Activated T-cell treated with anti-CD3 and anti-CD28 coated beads, Interleukin-2, amount 50 U/mL, for 4 hours (primary cell): ENCODE data around the gene CYBC1. TPM values are rescaled to one million over a fixed set of nuclear protein-coding genes. Genes with fewer than 3 reads are reported as not detected.
"Not testable (repeated sequence)": the region's sequence is repeated elsewhere in the genome, so short reads cannot be mapped to it uniquely, and the experiment has no call there.

Experiments used
- ATAC-seq, 2 donors: fragments of 200-7000 bp; cut with Tn5 transposase; one replicate each; pipeline ENCODE4 v1.10.0; 2021
- DNase-seq: peaks from one replicate; pipeline ENCODE4 v3.0.0-alpha.2; 2020
- H3K27me3 Mint-ChIP-seq: one replicate; pipeline ENCODE4 v1.8.0; 2021; ENCODE audit warnings: low read depth, mixed read lengths
- H3K36me3 Mint-ChIP-seq: one replicate; pipeline ENCODE4 v1.8.0; 2022; ENCODE audit warnings: mixed read lengths; ENCODE audit not compliant: insufficient read depth
- H3K4me1 Mint-ChIP-seq: one replicate; pipeline ENCODE4 v1.8.0; 2021; ENCODE audit warnings: low read depth, mixed read lengths
- H3K4me3 Mint-ChIP-seq: one replicate; pipeline ENCODE4 v1.8.0; 2021; ENCODE audit warnings: mild to moderate bottlenecking, moderate library complexity, mixed read lengths
- H3K9me3 Mint-ChIP-seq: one replicate; pipeline ENCODE4 v1.8.0; 2021; ENCODE audit warnings: mixed read lengths
- total RNA-seq, 3 donors: library from RNA; stranded (reverse); gene quantifications; one replicate each; pipeline ENCODE4 v1.2.1, GENCODE V29; 2021

Gene CYBC1
- total RNA-seq, 3 donors from 2014 or later, result 151 to 165 (median 156) TPM

DNA sequence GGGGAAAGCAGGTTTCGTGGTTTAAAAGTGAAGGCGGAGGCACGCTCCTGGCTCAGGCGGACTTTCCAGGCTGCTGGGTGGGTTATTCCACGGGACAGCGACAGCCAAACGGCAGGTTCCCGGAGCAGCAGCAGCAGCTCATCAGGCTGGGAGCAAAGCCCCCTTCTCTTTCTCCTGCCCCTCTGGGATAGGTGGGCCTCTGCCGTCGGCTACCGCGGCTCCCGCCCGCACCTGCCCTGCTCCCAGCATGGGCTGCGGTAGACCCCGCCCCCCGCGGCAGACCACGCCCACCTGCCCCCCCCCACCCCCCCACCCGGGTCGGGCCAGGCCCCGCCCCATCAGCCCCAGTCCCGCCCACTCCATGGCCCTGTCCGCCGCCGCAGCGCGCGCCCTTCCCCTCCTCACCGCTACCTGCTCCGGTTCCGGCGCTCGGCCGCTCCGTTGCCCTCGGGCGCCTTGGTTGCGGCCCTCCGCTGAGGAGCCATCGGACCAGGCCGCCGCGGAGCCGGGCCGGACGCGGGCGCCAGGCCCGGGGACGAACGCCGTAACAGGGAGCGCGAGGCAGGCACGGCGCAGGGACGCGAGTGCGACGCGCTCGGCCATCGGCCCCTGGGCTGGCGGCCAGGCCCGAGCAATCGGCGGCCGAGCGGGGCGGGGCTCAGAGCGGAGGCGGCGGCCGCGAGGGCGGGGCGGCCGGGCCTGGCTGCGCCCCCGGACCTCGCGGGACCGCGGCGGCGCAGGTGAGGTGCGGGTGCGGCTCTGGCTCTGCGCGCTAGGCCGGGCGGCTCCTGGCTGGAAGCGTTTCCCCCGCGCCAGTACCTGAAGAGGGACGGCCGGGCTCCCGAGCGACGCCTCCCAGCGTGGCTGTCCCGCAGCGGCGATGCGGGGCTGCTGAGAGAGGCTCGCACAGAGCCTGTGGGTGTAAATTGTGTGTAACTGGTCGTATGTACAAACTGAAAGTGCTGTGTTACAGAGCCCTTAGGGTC lies 32.3 kb downstream of the CYBC1 start, which contains the start of the genes HEXD and OGFOD3:
HEXD (plus strand) TSS at position 347 of the 986 bp plus-strand sequence. CDS start 1,453 bp downstream, outside the sequence.
OGFOD3 (minus strand) TSS at position 586 of the 986 bp plus-strand sequence; CDS start at position 485, 101 bp downstream.
- H3K4me1 Mint-ChIP-seq, result peaks cover 28% of the 10 kb centered on the region
- ATAC-seq (peak; percentile 89), DNase-seq (peak; percentile 77)
- peak within 1 kb of the TSS; percentile 79 for H3K4me3 Mint-ChIP-seq
- H3K27me3 Mint-ChIP-seq, result no peaks in the 10 kb centered on the region
- no peaks in the 10 kb centered on the region for H3K9me3 Mint-ChIP-seq
- peaks cover 17% of the 10 kb centered on the region for H3K36me3 Mint-ChIP-seq

DNA sequence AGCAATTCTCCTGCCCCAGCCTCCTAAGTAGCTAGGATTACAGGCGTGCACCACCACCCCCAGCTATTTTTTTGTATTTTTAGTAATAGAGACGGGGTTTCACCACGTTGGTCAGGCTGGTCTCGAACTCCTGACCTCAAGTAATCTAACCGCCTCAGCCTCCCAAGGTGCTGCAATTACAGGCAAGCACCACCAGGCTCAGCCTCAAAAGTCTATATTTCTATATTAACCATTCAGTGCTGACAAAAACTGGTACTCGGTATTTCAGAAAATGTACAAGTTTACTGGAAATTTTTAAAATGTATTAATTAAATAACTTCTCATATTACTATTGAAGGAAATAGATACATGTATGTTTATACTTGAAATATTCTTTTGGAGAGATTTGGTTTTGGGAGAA lies 33.8 kb downstream of the CYBC1 start:
- no peaks in the 10 kb centered on the region for H3K27me3 Mint-ChIP-seq
- peaks cover 30% of the 10 kb centered on the region for H3K4me1 Mint-ChIP-seq
- no peaks in the 10 kb centered on the region for H3K9me3 Mint-ChIP-seq
- no peak overlapping the region for H3K4me3 Mint-ChIP-seq
- DNase-seq (no peak), ATAC-seq (no peak)
- peaks cover 16% of the 10 kb centered on the region for H3K36me3 Mint-ChIP-seq

DNA sequence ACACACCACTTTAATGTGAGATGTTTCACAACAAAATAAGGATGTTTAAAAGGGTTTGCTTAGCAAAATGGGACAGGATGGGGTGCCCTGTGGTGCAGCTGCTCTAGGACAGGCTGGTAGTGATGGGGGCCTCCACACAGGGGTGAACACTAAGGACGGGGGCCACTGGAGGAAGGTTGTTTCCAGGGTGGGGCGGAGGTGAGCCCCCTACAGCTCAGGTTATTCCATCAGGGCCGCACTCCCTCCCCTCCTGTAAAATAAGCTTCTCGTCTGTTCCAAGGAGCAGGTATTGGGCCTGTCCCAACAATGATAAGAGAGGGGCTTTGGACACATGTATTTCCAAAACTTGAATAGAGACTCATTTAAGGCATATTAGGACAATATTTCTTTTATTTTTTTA lies 34.3 kb downstream of the CYBC1 start:
- no peaks in the 10 kb centered on the region for H3K9me3 Mint-ChIP-seq

DNA sequence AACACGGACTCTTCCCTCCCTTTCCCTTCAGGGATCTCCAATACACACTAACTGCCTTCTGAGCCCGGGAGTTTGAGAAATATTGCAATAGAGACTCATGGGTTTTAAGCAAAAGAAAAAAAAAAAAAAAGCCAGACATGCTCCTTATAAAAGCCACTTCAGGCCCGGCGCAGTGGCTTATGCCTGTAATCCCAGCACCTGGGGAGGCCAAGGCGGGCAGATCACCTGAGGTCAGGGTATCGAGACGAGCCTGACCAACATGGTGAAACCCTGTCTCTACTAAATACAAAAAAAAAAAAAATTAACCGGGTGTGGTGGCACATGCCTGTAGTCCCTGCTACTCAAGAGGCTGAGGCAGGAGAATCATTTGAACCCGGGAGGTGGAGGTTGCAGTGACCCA lies 34.8 kb downstream of the CYBC1 start:
- H3K4me1 Mint-ChIP-seq, result peaks cover 28% of the 10 kb centered on the region
- H3K36me3 Mint-ChIP-seq, result peaks cover 7% of the 10 kb centered on the region
- H3K4me3 Mint-ChIP-seq, result no peak overlapping the region
- H3K9me3 Mint-ChIP-seq, result no peaks in the 10 kb centered on the region
- ATAC-seq (no peak), DNase-seq (no peak)
- H3K27me3 Mint-ChIP-seq, result no peaks in the 10 kb centered on the region

More for the DNA sequence above, 34.3 kb downstream of the CYBC1 start:
- H3K4me1 Mint-ChIP-seq, result peaks cover 30% of the 10 kb centered on the region
- ATAC-seq, result no peak
- H3K4me3 Mint-ChIP-seq, result no peak overlapping the region
- H3K36me3 Mint-ChIP-seq, result peaks cover 12% of the 10 kb centered on the region
- DNase-seq, result no peak
- no peaks in the 10 kb centered on the region for H3K27me3 Mint-ChIP-seq

DNA sequence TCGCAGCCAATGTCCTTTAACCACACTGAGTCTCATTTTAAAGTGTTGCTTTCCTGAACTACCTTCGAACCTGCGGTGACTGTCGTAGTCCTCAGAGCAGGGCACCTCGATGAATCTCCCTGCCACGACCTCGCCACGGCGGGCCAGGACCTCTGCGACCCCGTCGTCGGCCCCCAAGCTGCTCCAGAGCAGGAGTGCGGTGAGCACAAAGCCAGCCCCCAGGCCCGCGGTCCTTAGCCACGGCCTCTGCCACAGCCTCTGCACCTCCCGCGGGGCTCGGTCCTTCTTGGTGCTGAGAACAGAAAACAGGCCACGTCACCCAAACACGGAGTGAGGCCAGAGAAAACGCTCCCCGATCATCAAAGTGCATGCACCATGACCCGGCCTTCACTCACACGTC lies 35.2 kb downstream of the CYBC1 start:
- Mint-ChIP-seq H3K9me3 (no peaks in the 10 kb centered on the region), H3K4me1 (peaks cover 28% of the 10 kb centered on the region), H3K36me3 (peaks cover 7% of the 10 kb centered on the region), H3K4me3 (no peak overlapping the region), H3K27me3 (no peaks in the 10 kb centered on the region)
- ATAC-seq (no peak), DNase-seq (no peak)

DNA sequence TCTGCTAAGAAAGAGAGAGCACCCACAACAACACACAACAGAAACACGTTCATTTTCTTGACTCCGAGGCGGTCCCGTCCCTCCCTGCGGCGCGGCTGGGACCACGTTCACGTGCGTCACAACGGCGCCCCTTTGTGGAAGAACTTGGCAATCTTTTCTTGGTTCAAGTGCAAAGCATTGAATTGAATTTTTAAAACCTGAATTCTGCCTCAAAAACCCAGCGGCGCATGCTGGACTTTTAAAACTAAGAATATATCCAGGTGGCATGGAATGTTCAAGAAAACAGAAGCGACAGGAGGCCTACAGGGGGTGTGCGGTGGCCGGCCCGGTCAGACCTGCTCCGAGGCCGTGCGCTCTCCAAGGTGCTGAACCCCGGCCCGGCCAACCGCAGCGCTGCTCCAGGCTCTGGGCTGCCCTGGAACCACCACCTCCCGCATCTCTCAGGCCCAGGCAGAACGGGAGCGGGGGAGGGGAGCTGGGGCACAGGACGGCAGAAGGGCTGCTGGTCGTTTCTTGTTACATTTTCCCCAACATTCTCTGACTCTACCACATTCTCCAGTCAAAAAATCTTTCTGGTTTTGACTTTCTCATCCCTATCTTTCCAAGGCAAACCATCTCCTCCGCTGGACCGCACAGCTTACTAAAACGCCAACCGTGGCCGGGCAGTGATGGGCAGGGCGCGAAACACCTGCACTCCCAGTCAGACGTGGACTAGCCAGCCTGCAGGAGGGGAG lies 35.8 kb downstream of the CYBC1 start:
- H3K4me1 Mint-ChIP-seq, result peaks cover 22% of the 10 kb centered on the region
- H3K27me3 Mint-ChIP-seq, result no peaks in the 10 kb centered on the region
- ATAC-seq (peak; percentile 19 to 20), DNase-seq (peak; percentile 72)
- H3K4me3 Mint-ChIP-seq, result no peak overlapping the region
- peaks cover 5% of the 10 kb centered on the region for H3K36me3 Mint-ChIP-seq
- H3K9me3 Mint-ChIP-seq, result no peaks in the 10 kb centered on the region

DNA sequence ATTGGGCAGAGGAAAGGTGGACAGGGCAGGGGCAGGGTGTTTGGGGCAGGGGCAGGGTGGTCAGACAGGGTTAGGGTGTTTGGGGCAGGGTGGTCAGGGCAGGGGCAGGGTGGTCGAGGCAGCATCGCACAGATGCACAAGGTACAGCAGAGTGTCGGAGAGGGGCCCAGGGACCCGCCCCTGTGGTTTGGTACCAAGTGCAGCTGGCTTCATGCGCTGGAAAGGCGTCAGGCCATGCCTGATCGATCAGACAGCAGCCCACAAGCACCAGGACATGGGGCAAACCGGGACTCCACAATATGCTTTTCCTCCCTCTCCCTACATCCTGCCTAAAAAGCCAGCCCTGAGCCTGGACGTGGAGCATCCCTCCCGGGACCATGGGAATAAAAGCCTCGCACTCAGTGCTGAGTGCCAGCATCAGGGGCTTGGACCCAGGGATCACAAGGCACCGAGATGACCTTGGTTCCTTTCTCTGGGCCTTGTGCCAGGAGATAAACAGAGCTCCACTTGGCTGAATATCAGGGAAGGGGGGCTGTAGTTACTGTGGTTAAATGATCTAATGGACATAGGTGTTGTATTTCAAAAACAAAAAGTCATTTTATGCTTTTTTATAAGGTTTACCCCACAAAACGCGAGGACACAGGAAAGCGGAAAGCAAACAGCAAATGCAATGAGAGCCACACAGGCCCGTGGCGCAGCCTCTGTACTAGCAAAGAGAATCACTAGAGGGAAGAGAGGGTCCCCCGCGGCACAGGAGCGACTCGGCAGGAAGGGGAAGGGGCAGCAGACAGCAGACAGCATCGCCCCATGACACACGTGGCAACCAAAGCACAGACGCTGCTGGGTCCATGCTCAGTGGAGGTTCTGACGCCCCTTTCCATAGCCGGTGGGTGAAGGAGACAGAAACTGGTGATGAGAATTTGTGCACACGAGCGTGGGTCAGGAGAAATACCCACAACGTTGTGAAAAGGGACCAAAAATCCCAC lies 37.7 kb downstream of the CYBC1 start:
- Mint-ChIP-seq H3K4me1 (peaks cover 16% of the 10 kb centered on the region), H3K27me3 (no peaks in the 10 kb centered on the region), H3K36me3 (peaks cover 10% of the 10 kb centered on the region), H3K4me3 (peak overlapping the region; percentile 21), H3K9me3 (no peaks in the 10 kb centered on the region)
- DNase-seq (no peak), ATAC-seq (no peak)

DNA sequence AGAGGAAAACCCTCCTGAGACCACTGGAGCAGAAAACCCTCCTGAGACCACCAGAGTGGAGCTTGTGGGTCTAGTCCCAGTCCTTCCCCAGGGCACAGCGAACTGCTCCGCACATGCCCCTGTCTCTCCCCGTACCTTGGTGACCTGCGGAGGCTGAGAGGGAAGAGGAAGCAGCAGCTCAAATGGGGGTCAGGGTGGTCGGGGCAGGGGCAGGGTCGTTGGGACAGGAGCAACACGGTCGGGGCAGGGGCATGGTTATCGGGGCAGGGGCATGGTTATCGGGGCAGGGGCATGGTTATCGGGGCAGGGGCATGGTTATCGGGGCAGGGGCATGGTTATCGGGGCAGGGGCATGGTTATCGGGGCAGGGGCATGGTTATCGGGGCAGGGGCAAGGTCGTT lies 38.5 kb downstream of the CYBC1 start:
- not testable (repeated sequence) for DNase-seq, H3K9me3 Mint-ChIP-seq, H3K4me3 Mint-ChIP-seq, H3K27me3 Mint-ChIP-seq, ATAC-seq
- Mint-ChIP-seq H3K36me3 (peaks cover 12% of the 10 kb centered on the region), H3K4me1 (peaks cover 14% of the 10 kb centered on the region)

DNA sequence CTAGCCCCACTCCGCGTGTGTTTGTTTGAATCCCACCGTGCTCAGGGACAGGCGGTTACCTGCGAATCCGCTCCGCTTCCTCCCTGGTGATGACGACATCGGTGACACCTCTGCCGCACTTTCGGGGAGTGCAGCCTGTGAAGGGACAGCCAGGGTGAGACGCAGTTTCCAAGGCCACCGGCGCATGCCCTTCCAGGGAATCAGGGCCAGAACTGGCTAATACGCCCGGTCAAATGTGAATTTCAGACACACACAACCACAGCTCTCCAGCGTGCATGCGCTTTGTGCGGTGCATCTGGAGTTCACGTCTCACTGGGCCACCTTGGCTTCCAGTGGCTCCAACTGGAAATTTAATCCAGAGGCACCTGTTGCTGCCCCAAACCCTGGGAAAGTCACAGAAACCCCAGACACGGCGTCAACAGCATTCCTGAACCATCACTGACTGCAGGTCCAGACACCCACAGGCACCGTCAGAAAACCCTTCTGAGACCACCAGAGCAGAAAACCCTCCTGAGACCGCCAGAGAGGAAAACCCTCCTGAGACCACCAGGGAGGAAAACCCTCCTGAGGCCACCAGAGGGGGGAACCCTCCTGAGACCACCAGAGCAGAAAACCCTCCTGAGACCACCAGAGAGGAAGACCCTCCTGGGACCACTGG lies 39.0 kb downstream of the CYBC1 start:
- Mint-ChIP-seq H3K27me3 (no peaks in the 10 kb centered on the region), H3K36me3 (peaks cover 12% of the 10 kb centered on the region), H3K9me3 (no peaks in the 10 kb centered on the region), H3K4me1 (peaks cover 14% of the 10 kb centered on the region), H3K4me3 (no peak overlapping the region)
- ATAC-seq (no peak), DNase-seq (no peak)

DNA sequence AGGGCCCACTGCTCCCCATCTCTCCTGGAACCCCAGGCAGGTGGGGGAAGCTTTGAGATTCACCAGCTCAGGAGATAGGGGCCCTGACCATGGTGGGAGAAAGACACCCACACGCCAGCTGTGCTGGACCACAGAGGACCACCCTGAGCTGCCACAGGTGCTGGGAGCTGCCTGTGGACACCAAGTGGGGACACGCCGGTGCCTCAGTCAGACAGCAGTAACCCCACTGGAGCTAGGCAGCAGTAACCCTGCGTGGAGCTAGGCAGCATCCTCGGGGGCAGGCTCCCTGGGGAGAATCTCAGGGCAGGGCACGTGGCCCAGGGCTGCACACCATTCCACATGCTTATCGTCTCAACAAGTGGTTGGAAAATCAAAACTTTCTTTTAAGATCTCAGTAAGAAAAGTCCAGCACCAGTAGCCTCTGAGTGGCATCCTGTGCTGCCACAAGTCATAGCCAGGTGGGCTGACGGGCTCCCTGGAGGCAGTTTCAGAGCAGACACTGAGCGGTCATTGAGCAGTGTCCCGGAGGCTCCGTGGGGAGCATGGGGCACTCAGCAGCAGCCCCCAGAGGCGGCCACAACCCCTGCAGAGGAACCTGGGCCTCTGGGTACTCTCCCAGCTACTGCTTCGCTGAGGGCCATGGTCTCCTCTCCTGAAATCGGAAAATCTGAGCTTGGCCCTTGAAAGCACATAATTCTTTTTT lies 40.4 kb downstream of the CYBC1 start:
- no peak for ATAC-seq
- Mint-ChIP-seq H3K27me3 (no peaks in the 10 kb centered on the region), H3K4me3 (no peak overlapping the region), H3K9me3 (no peaks in the 10 kb centered on the region), H3K4me1 (peaks cover 11% of the 10 kb centered on the region), H3K36me3 (peaks cover 12% of the 10 kb centered on the region)
- no peak for DNase-seq

DNA sequence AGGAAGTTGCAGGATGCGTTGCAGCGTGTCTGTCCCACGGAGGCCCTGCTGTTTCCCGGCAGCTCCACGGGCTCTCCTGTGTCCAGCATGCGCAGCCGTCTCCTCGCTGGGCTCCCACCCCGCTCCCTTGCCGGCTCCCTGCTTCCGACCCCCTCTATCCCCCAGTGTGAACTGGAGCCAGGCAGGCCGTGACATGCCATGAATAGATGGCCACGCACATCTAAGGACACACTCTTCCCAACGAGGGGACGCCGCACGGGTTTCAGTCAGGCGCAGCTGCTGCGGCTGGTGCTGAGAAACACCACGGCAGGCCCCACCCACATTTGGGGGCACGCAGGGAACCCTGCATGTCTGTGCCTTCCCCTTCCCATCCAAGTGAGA lies 41.6 kb downstream of the CYBC1 start:
- ATAC-seq (no peak), DNase-seq (no peak)
- Mint-ChIP-seq H3K36me3 (peaks cover 10% of the 10 kb centered on the region), H3K4me1 (peaks cover 2% of the 10 kb centered on the region), H3K9me3 (no peaks in the 10 kb centered on the region), H3K4me3 (no peak overlapping the region), H3K27me3 (no peaks in the 10 kb centered on the region)

DNA sequence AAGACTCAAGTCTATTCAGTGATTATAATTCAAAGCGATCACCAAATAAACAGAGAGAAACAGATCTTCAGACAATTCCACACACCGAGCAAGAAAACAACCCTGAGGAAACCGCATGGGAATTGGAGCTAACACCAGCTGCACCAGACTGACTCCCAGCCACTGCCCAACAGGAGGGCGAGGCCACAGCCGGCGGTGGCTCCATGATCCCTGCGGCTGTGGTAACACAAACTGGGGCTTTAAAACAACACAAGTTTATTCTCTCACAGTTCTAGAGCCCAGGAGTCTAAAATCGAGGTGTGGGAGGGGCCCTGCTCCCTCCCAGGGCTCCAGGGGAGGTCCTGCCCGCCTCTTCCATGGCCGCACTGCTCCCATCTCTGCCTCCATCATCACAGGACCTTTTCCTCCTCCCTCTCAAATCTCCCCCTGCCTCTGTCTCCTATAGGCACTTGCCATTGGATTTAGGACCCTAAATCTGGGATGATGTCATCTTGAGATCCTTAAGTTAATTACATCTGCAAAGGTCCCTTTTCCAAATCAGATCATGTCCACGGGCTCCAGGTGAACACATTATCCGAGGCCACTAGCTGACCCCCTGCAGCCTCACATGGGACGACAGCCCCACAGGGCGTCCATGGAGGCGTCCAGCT lies 42.1 kb downstream of the CYBC1 start:
- DNase-seq, result no peak
- H3K9me3 Mint-ChIP-seq, result no peaks in the 10 kb centered on the region

More for the DNA sequence above, 42.1 kb downstream of the CYBC1 start:
- no peak for ATAC-seq
- Mint-ChIP-seq H3K27me3 (no peaks in the 10 kb centered on the region), H3K36me3 (peaks cover 10% of the 10 kb centered on the region), H3K4me1 (peaks cover 2% of the 10 kb centered on the region), H3K4me3 (no peak overlapping the region)
